Vagina (tissue), 2 donors: Measurements from ENCODE around the gene FYB1. TPM values are rescaled to one million over a fixed set of nuclear protein-coding genes. Genes with fewer than 3 reads are reported as not detected.

Experiments
- DNase-seq, 2 donors: peaks; one replicate each; pipeline ENCODE4 v3.0.0-alpha.2; 2017; ENCODE audit errors: extremely low spot score in 2 of 2
- H3K27ac ChIP-seq: fragments of 200-600 bp; sonication (generic); one replicate; pipeline ENCODE4 v1.5.1; 2019
- H3K27me3 ChIP-seq: fragments of 200-600 bp; sonication (generic); one replicate; pipeline ENCODE4 v1.5.1; 2019
- H3K36me3 ChIP-seq, 2 donors: fragments of 200-600 bp; sonication (generic); one replicate each; pipeline ENCODE4 v1.5.1; 2017 to 2019
- H3K4me1 ChIP-seq: fragments of 200-600 bp; sonication (generic); one replicate; pipeline ENCODE4 v1.5.1; 2019
- H3K4me3 ChIP-seq, 2 donors: fragments of 200-600 bp; sonication (generic); 1 replicate in 1 of 2; 2 replicates in 1 of 2; pipeline ENCODE4 v1.5.1; 2016 to 2019
- H3K9me3 ChIP-seq: fragments of 200-600 bp; sonication (generic); one replicate; pipeline ENCODE4 v1.5.1; 2019
- CTCF ChIP-seq, 3 experiments: fragments of 450-650 bp in 2 of 3; fragments of 200-600 bp in 1 of 3; sonication (generic) in 1 of 3; IDR thresholded peaks; one replicate each; pipeline ENCODE4 v1.5.1; 2017 to 2019; ENCODE audit warnings: antibody characterized with exemption in 3 of 3, mild to moderate bottlenecking in 2 of 3, moderate library complexity in 2 of 3
- POLR2A ChIP-seq, 2 donors: fragments of 450-650 bp; IDR thresholded peaks; one replicate each; pipeline ENCODE4 v1.6.1; 2017; ENCODE audit warnings: antibody characterized with exemption in 2 of 2, mild to moderate bottlenecking in 2 of 2, moderate library complexity in 2 of 2
- POLR2AphosphoS5 ChIP-seq, 2 donors: sonication (generic); formaldehyde crosslinking; IDR thresholded peaks; one replicate each; pipeline ENCODE4 v1.9.0; 2017; ENCODE audit warnings: antibody characterized with exemption in 2 of 2, mild to moderate bottlenecking in 2 of 2, low read depth in 1 of 2; ENCODE audit not compliant: insufficient read depth in 1 of 2
- intact Hi-C: fragments of 100-400 bp; cut with DNase I; formaldehyde crosslinking; loops from one replicate; pipeline ENCODE4 v1.15.1; 2023
- total RNA-seq: library from RNA; depleted of rRNA; stranded (reverse); fragments of >200 nt; gene quantifications from one replicate; pipeline ENCODE4 v1.2.3, GENCODE V29; 2016

The FYB1 gene
- total RNA-seq, 1 donor from 2014 or later: 10.8 TPM

GRCh38 chr5:39206630-39207321, 12.6 kb downstream of the FYB1 start:
- no peaks in the 10 kb centered on the region for H3K9me3 ChIP-seq
- H3K4me3 ChIP-seq: no peak overlapping the region
- peaks cover 4% of the 10 kb centered on the region for H3K4me1 ChIP-seq
- H3K27ac ChIP-seq: no peak overlapping the region
- no peaks in the 10 kb centered on the region for H3K36me3 ChIP-seq
- no peak for DNase-seq
- intact Hi-C loops: no loop called here
- TF ChIP-seq POLR2A (IDR thresholded peaks at IDR 0.05) (no peak), POLR2AphosphoS5 (IDR thresholded peaks at IDR 0.05; ENCODE audit: insufficient read depth in 1 of 2, low read depth in 1 of 2) (no peak), CTCF (IDR thresholded peaks at IDR 0.05) (no peak)
- no peaks in the 10 kb centered on the region for H3K27me3 ChIP-seq

GRCh38 chr5:39205550-39205949, 13.8 kb downstream of the FYB1 start:
- intact Hi-C loops: no loop called here
- TF ChIP-seq CTCF (IDR thresholded peaks at IDR 0.05): no peak
- no peak for TF ChIP-seq POLR2A (IDR thresholded peaks at IDR 0.05)
- TF ChIP-seq POLR2AphosphoS5 (IDR thresholded peaks at IDR 0.05; ENCODE audit: insufficient read depth in 1 of 2, low read depth in 1 of 2): no peak

GRCh38 chr5:39203951-39204350, 15.4 kb downstream of the FYB1 start:
- peaks cover 4% of the 10 kb centered on the region for H3K4me1 ChIP-seq
- no peaks in the 10 kb centered on the region for H3K9me3 ChIP-seq
- TF ChIP-seq CTCF (IDR thresholded peaks at IDR 0.05): no peak
- no peak for TF ChIP-seq POLR2A (IDR thresholded peaks at IDR 0.05)
- TF ChIP-seq POLR2AphosphoS5 (IDR thresholded peaks at IDR 0.05; ENCODE audit: insufficient read depth in 1 of 2, low read depth in 1 of 2): no peak
- no peaks in the 10 kb centered on the region for H3K36me3 ChIP-seq
- no peak overlapping the region for H3K27ac ChIP-seq
- H3K4me3 ChIP-seq: no peak overlapping the region
- DNase-seq: no peak
- no peaks in the 10 kb centered on the region for H3K27me3 ChIP-seq
- intact Hi-C loops: no loop called here

More at GRCh38 chr5:39205550-39205949, 13.8 kb downstream of the FYB1 start:
- Histone ChIP-seq H3K36me3 (no peaks in the 10 kb centered on the region), H3K27ac (no peak overlapping the region), H3K4me1 (peaks cover 4% of the 10 kb centered on the region), H3K27me3 (no peaks in the 10 kb centered on the region), H3K4me3 (no peak overlapping the region), H3K9me3 (no peaks in the 10 kb centered on the region)
- DNase-seq: no peak

DNA sequence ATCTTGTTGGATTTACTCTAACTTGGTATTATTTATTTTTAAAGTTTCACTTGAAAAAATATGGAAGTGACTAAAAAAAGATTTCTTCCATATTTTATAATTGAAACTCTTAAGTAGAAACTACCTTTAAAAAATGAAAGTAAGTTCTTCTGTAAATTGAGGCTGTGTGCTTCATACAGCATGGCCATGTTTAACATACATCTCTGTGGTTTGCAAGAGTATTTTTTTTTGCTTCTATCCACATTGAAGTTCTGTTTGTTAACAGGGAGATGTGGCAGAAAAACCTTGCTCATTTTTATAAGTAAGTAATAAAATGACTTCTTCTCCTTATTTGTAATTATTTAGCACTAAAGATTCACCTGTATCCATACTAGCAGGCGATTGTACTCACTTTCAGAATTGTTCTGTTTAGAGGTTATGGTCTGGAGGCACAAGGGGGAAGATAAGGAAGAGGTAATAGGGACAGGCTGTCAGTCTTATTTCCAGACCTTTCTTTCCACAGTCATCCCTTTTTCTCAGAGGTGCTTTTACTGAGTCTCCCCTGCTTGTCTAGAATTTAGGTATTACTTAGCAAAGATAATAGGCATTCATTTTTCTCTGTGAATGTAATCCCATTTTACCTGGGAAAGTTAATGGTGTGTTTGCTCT, 16.0 kb downstream of the FYB1 start:
- intact Hi-C loops: no loop called here
- Histone ChIP-seq H3K4me3 (no peak overlapping the region), H3K27me3 (no peaks in the 10 kb centered on the region), H3K4me1 (peaks cover 4% of the 10 kb centered on the region), H3K27ac (no peak overlapping the region), H3K36me3 (no peaks in the 10 kb centered on the region), H3K9me3 (no peaks in the 10 kb centered on the region)
- DNase-seq: no peak
- TF ChIP-seq CTCF (IDR thresholded peaks at IDR 0.05): no peak
- no peak for TF ChIP-seq POLR2AphosphoS5 (IDR thresholded peaks at IDR 0.05; ENCODE audit: insufficient read depth in 1 of 2, low read depth in 1 of 2)
- no peak for TF ChIP-seq POLR2A (IDR thresholded peaks at IDR 0.05)
